ENCODE measurements around the gene LRRK2. TPM values are rescaled to one million over a fixed set of nuclear protein-coding genes. Genes with fewer than 3 reads are reported as not detected.

The LRRK2 gene
- total RNA-seq, 2 donors from 2014 or later = 1.2 to 1.9 TPM

DNA sequence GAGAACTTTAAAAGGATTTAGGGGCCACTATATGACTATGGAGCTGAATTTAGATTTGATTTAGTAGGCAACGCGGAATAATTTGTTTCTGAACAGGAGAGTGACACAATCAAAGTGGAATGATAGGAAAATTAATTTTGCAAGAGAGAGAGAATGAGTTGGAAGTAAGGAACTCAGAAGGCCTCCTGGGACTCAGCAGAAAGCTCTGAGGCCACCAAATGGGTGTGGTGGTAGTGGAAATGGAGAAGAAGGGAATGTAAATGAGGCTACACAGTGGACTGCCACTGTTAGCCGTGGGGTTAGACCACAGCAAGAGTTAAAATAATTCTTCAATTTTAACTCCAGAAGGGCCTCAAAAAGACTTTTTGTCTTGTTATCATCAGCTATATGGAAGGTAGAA is 102.7 kb downstream of the LRRK2 start:
- TF ChIP-seq, protein P1, sequence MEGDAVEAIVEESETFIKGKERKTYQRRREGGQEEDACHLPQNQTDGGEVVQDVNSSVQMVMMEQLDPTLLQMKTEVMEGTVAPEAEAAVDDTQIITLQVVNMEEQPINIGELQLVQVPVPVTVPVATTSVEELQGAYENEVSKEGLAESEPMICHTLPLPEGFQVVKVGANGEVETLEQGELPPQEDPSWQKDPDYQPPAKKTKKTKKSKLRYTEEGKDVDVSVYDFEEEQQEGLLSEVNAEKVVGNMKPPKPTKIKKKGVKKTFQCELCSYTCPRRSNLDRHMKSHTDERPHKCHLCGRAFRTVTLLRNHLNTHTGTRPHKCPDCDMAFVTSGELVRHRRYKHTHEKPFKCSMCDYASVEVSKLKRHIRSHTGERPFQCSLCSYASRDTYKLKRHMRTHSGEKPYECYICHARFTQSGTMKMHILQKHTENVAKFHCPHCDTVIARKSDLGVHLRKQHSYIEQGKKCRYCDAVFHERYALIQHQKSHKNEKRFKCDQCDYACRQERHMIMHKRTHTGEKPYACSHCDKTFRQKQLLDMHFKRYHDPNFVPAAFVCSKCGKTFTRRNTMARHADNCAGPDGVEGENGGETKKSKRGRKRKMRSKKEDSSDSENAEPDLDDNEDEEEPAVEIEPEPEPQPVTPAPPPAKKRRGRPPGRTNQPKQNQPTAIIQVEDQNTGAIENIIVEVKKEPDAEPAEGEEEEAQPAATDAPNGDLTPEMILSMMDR (conservative IDR thresholded peaks at IDR 0.05) = no peak
- H3K36me3 Mint-ChIP-seq (ENCODE audit: low read depth) = no peaks in the 10 kb centered on the region
- WGBS, 2 experiments (ENCODE audit: insufficient coverage in 1 of 2, insufficient read length in 1 of 2) = 96% methylated on average over 2 of the region's 3 CpGs
- Histone ChIP-seq H3K27ac (ENCODE audit: low read depth, low read length) (no peak overlapping the region), H3K9ac (ENCODE audit: extremely low read depth, low read length, poor library complexity, severe bottlenecking) (no peak overlapping the region), H3K4me1 (ENCODE audit: control insufficient read depth, insufficient read depth, low read length) (no peaks in the 10 kb centered on the region), H3K27me3 (ENCODE audit: control insufficient read depth, insufficient read depth, low read length, poor library complexity, severe bottlenecking) (no peaks in the 10 kb centered on the region), H3K9me3 (ENCODE audit: control insufficient read depth, low read length) (peaks cover 25% of the 10 kb centered on the region), H3K36me3 (ENCODE audit: control insufficient read depth, insufficient read depth, low read length) (no peaks in the 10 kb centered on the region), H3K4me3 (ENCODE audit: low read length) (no peak overlapping the region)
- no peaks in the 10 kb centered on the region for H3K4me1 Mint-ChIP-seq
- no peak overlapping the region for H3K27ac Mint-ChIP-seq
- H3K27me3 Mint-ChIP-seq (ENCODE audit: insufficient read depth) = no peaks in the 10 kb centered on the region
- peaks cover 6% of the 10 kb centered on the region for H3K9me3 Mint-ChIP-seq
- H3K4me3 Mint-ChIP-seq = no peak overlapping the region
- DNase-seq = no peak

DNA sequence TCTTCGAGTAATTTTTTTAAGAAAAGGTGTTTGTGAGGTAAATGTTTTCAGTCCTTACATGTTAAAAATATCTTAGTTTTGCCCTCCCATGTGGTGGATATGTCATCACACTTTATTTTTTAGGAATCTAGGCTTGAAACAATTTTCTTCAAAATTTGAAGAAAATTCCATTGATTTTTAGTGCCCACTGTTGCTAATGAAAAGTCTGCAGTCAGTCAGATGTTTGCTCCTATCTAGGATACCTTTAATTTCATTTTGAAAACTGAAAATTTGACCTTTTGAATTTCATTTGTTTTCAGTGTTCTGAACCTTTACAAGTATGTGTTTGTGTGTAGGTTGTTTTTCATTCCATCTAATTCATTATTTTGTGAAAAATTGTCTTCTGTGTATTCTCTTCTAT is 105.4 kb downstream of the LRRK2 start:
- Histone ChIP-seq H3K4me1 (ENCODE audit: control insufficient read depth, insufficient read depth, low read length) (no peaks in the 10 kb centered on the region), H3K9me3 (ENCODE audit: control insufficient read depth, low read length) (peaks cover 25% of the 10 kb centered on the region), H3K9ac (ENCODE audit: extremely low read depth, low read length, poor library complexity, severe bottlenecking) (no peak overlapping the region), H3K27ac (ENCODE audit: low read depth, low read length) (no peak overlapping the region), H3K36me3 (ENCODE audit: control insufficient read depth, insufficient read depth, low read length) (no peaks in the 10 kb centered on the region), H3K4me3 (ENCODE audit: low read length) (no peak overlapping the region), H3K27me3 (ENCODE audit: control insufficient read depth, insufficient read depth, low read length, poor library complexity, severe bottlenecking) (no peaks in the 10 kb centered on the region)
- no peak overlapping the region for H3K4me3 Mint-ChIP-seq
- DNase-seq = no peak
- TF ChIP-seq, protein P1 (conservative IDR thresholded peaks at IDR 0.05) = no peak
- no peaks in the 10 kb centered on the region for H3K36me3 Mint-ChIP-seq (ENCODE audit: low read depth)
- peaks cover 5% of the 10 kb centered on the region for H3K4me1 Mint-ChIP-seq
- peaks cover 6% of the 10 kb centered on the region for H3K9me3 Mint-ChIP-seq
- no peaks in the 10 kb centered on the region for H3K27me3 Mint-ChIP-seq (ENCODE audit: insufficient read depth)
- no peak overlapping the region for H3K27ac Mint-ChIP-seq
- WGBS, 2 experiments (ENCODE audit: insufficient coverage in 1 of 2, insufficient read length in 1 of 2) = 71% methylated on average over 1 of the region's 1 CpG; no CpG with 5 or more reads in 1 of the 2 experiments

DNA sequence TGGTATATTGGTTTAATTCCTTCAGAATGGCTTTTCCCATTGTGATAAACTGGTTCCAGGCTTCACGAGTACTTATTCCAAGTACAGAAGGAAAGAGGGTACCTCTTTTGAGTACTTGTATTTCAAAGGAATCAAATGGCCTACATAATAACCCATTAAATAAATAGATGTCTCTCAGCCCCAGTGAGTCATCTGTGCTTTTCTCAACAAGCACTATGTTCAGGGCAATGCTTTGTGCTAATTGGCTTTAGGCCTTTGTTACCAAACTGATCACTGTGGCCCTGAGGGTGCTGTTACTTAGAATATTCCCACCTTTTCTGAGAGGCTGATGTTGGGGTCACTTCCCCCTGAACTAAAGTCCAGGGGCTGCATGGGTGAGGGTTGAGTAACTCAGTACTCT is 107.1 kb downstream of the LRRK2 start:
- H3K27me3 Mint-ChIP-seq (ENCODE audit: insufficient read depth) = no peaks in the 10 kb centered on the region
- Histone ChIP-seq H3K9me3 (ENCODE audit: control insufficient read depth, low read length) (peaks cover 25% of the 10 kb centered on the region), H3K4me1 (ENCODE audit: control insufficient read depth, insufficient read depth, low read length) (no peaks in the 10 kb centered on the region), H3K9ac (ENCODE audit: extremely low read depth, low read length, poor library complexity, severe bottlenecking) (no peak overlapping the region), H3K4me3 (ENCODE audit: low read length) (no peak overlapping the region), H3K36me3 (ENCODE audit: control insufficient read depth, insufficient read depth, low read length) (no peaks in the 10 kb centered on the region), H3K27ac (ENCODE audit: low read depth, low read length) (no peak overlapping the region), H3K27me3 (ENCODE audit: control insufficient read depth, insufficient read depth, low read length, poor library complexity, severe bottlenecking) (no peaks in the 10 kb centered on the region)
- no peaks in the 10 kb centered on the region for H3K36me3 Mint-ChIP-seq (ENCODE audit: low read depth)
- TF ChIP-seq, protein P1 (conservative IDR thresholded peaks at IDR 0.05) = no peak
- WGBS, 2 experiments (ENCODE audit: insufficient coverage in 1 of 2, insufficient read length in 1 of 2) = 92 to 100% methylated on average over 1 of the region's 1 CpG
- H3K4me1 Mint-ChIP-seq = peaks cover 7% of the 10 kb centered on the region
- no peak overlapping the region for H3K27ac Mint-ChIP-seq
- no peak for DNase-seq
- peaks cover 6% of the 10 kb centered on the region for H3K9me3 Mint-ChIP-seq
- H3K4me3 Mint-ChIP-seq = no peak overlapping the region

Measured in endodermal cell (in vitro differentiated cells).